ENCODE measurements around the gene POLG.

The POLG gene

GRCh38 chr15:89356634-89357298 is 22.1 kb upstream of the POLG start:
- no peak for DNase-seq (ENCODE audit: low read depth, low spot score)

- no peak for DNase-seq (ENCODE audit: low read depth, low spot score)
Measured at GRCh38 chr15:89353991-89354390, 19.4 kb upstream of the POLG start.

DNA sequence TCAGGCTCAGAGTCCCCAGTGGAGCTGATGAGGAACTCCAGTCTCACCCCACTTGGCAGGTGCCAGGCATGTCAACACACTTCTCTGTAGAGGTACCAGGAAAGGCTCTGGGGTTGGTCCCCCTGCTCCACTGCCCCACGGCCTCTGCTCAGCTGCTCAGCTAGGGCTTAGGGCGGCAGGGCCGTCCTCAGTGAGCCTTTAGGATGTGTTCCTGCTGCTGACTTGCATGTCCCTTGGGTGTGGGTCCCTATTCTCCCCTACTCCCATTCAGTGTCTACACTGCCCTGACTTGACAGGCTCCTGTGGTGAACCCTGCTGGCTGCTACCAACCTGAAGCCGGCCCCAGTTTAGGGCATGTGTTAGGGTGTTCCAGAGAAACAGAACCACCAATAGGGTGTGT is 17.9 kb upstream of the POLG start:
- no peak for DNase-seq (ENCODE audit: low read depth, low spot score)

GRCh38 chr15:89349206-89349558 is 14.6 kb upstream of the POLG start:
- DNase-seq (ENCODE audit: low read depth, low spot score) = no peak

DNA sequence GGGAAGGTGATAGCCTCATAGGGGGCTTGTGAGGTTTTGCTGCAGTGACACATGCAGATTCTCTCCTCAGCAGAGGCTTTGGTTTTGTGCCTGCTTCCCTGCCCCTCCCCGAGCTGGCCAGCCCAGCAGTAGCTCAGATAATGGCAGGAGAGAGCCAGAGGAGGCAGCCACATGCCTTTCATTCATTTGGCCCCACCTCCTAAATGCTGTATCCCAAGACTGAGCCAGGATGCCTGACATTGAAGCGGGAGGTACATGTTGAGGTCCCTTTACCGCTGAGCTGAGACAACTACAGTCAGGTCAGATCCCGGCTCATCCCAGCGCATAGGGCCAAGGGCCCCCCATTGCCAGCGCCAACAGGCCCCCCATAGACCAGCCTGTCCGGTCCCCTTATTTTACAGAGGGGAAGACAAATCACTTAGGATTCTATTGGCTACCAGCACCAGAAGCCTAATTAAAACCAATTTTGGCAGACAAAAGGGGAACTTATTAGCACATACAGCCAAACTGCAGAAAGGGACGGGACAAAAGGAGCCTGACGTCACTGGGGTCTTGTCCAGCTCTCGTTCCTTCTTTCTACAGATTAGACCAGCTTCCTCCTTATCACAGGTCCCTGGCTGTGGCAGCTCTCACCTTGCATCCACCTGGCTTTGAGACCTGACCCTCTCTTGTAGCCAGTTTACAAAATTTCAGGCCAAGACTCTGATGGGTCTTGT is 12.1 kb upstream of the POLG start:
- DNase-seq (ENCODE audit: low read depth, low spot score) = no peak

- DNase-seq (ENCODE audit: low read depth, low spot score) = no peak
Measured at GRCh38 chr15:89345248-89345647, 10.6 kb upstream of the POLG start.

DNA sequence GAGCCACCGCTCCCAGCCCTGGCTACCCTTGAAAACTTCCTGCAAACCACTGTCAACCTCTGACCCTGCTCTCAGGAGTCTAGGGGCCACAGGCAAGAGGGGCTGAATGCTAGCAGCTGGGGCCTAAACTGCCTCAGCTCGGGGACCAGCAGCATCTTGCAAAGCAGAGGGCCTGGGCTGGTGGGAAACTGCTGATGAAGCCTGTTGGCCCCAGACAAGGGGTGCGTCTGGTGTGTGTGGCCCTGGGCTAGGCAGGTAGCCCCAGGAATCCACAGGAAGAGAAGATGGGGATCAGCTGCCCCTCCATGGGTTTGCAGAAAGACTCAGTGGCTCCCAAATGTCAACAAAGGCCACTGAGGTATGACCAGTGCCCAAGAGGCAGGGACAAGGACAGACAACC is 8.2 kb upstream of the POLG start:
- no peak for DNase-seq (ENCODE audit: low read depth, low spot score)

DNA sequence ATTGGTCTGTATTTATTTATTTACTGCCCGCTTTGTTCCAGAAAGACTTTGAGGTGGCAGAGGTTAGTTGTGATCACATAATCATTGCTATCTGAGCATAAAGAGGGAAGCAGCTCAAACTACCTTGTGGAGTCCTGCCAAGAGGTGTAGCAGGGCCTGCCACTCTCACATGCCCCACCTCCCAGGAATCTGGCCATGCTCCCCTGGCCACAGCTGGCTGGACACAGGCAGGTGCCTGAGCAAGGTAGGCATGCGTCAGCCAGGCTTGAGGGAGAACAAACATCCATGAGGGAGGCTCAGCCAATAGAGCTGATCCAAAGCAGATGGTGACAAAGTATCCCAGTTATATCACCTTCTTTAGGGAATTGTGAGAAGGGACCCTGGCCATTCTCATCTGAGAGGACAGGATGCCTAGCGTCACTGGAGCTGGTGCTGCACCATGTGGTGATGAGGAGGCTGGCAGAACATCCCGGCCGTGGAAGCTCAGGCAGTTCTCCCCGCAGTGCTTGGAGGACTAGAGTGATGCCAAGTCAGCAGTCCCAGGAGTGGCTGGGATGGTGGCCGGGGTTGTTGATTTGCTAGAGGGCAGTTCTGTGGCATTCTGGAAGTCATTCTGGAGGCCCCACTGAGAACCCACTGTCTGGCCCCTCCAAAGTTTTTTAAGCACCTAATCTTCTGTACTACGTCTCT is 6.8 kb upstream of the POLG start:
- no peak for DNase-seq (ENCODE audit: low read depth, low spot score)

DNA sequence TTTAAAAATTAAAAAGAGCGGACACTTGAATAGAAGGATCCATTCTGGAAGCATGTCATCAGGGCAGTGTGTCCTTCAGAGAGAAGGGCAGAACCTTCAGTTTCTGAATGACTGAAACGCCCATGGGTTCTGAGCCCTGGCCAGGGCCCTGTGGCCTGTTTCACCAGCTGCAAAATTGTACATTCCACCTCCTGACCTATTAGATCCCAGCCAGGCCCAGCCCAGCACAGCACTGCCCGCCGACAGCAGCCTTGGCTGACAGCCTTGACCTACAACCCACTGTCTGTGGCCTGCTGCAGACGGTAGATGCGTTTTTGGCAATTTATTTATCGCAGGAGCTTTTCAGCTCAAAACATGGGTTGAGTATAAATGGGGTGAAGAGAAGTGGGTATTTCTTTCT is 5.9 kb upstream of the POLG start:
- no peak for DNase-seq (ENCODE audit: low read depth, low spot score)

DNA sequence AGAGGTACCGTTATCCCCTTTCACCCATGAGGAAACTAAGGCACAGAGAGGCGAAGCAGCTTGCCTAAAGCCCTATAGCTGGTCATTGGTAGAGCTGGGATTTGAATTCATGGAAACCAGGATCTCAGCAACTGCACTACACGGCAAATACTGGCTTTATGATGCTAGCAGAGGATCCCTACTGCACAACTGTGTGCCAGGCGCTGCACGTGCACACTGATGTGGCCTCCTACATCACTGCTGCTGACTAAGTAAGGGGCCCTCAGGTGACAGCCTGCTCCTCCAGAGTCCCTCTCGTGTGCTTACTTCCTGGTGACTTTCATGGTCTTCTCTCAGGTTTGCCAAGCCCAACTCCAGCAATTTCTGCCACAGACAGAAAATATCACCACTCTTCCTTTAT is 3.4 kb upstream of the POLG start:
- no peak for DNase-seq (ENCODE audit: low read depth, low spot score)

DNA sequence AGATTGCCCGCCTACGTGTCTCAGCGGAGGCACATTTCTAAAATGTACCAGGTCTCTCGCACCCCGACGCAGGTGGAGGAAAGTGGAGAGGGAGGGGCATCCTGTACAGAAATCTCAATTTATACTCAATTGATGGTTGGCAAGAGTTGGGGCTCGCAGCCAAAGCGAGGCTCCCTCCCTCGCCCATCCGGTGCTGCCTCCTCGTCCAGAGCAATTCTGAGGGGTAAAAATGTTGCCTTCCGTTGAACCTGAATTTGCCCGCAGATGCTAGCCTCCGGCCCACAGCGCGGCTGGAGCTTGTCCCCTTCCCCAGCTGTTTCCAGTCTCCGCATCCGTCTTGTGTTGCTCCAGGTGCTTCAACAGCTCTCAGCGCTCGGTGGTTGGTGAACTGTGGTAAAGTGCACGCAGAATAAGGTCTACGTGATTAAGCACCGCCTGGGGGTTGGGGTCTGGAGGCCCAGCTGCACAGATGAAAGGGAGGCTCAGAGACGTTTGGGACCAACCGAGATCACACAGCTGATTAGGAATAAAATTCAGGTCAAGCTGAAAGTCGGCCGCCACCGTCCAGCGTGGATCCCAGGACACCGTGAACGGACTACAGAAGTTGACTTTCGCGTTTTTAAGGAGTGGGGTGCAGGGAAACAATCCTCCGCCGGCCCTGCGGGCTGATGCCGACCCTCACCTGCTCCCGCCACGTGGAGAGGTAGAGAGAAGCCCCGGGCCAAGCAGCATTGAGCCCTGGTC is 846 bp upstream of the POLG start:
- DNase-seq (ENCODE audit: low read depth, low spot score) = no peak

- DNase-seq (ENCODE audit: low read depth, low spot score) = no peak
Measured at GRCh38 chr15:89333959-89334509, 590 bp downstream of the POLG start.

DNA sequence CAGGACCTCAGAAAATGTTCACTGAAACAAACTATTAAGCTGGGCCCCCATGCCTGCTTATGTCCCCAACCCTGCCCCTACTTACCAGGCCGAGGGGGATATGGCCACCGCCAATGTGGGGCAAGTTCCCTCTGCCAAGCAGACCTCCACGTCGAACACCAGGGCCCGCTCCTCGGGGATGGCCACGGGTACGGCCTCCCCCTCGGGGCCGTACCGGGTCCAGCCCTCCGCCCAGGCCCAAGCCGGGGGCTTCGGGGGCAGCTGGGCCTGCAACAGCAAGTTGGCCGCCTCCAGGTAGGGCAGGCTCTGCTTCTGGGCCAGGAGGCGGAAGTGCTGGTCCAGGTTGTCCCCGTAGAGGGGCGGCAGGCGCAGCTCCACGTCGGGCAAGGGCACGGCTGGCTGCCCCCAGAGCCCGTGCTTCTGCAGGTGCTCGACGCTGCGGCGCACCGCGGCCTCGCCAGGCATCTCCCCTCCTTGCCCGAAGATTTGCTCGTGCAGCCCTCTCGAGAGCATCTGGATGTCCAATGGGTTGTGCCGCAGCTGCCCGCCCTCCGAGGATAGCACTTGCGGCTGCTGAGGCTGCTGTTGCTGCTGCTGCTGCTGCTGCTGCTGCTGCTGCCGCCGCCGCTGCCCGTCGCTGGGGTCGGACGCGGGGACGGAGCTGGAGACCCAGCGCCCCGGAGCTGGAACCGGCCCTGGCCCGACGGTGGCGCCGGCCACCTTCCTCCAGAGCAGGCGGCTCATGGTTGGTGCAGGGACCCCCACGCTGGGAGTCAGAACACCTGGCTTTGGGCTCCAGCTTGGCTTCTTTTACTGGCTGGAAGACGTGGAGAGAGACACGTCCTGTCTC is 1.4 kb downstream of the POLG start:
- DNase-seq (ENCODE audit: low read depth, low spot score) = no peak

GRCh38 chr15:89332446-89332845 is 2.2 kb downstream of the POLG start:
- no peak for DNase-seq (ENCODE audit: low read depth, low spot score)

GRCh38 chr15:89330881-89331595 is 3.6 kb downstream of the POLG start:
- DNase-seq (ENCODE audit: low read depth, low spot score) = no peak

GRCh38 chr15:89330119-89330518 is 4.5 kb downstream of the POLG start:
- no peak for DNase-seq (ENCODE audit: low read depth, low spot score)

DNA sequence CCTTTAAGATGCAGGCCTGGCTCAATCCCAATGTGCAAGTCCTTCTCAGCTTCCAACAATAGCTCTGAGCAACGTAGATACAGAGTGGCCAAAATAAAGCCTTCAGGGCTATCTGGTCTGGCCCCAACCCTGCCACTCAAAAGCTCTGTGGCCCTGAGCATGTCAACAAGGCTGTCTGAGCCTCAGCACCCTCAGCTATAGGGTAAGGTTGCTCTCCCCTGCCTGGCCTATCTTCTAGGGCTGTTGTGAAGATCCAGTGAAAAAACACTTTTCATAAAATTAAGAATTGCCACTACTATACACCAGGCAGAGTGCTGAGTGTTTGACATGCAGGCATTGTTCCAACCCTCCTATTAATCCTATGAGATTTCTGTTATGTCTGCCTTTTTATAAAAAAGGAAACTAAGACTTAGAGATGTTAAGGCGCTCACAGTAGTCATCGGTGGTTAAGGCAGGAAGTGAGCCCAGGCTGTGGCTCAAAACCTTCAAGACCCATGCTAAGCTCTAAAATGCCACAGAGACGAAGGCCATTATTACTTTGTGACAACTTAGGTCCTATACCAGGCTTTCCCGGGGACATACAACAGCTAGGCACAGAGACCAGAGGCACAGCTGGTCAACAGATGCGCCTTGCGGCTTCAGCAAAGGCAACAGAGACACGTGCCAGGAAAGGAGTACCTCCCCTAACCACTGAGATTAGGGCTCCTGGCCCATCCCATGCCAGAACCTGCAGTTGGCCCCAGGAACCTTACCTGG is 5.1 kb downstream of the POLG start:
- DNase-seq (ENCODE audit: low read depth, low spot score) = no peak

DNA sequence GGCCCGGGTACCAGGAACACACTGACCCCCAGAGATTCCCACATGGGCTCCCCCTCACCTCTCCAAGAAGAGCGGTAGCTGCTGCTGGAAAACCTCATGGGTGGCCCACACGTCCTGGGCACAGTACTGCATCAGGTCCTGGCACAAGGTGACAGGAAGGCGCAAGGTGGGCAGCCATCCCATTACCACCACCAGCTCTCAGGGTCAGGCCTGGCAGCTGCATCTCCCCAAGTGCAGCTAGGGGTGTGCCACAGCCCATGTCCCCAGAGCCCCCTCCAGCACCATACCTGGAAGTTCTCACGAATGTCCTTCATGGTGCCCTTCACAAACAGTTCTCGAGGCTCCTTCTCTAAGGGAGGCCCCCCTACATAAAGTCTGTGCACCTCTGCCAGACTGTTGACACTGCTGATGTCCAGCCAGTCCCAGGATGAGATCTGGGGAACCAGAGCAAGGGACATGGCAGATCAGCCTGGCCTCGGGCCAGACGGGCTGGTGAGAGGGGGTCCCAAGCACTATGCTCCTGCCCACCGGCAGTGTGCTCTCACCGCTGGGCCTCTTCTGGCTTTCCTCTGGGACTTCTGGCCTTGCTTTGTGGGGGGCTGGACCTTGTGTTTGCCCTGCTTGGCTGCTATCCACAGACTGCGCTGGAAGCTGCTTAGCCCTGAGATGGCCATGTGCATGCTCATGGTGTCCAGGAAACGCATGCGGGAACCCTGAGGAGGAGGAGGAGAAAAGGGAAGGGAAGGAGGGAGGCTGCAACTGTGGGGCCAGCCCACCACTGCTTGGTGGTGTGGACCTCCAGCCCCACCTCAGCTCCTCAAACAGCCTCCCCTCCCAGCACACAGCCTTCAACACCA is 6.0 kb downstream of the POLG start:
- DNase-seq (ENCODE audit: low read depth, low spot score) = no peak

GRCh38 chr15:89327113-89327512 is 7.5 kb downstream of the POLG start:
- no peak for DNase-seq (ENCODE audit: low read depth, low spot score)

Data from activated naive CD8-positive, alpha-beta T cell treated with anti-CD3 and anti-CD28 coated beads, Interleukin-2, amount 50 U/mL, for 16 hours (primary cell).